GM12891 (cell line): Measurements from ENCODE around the gene GPC6.

Source experiments
- DNase-seq: peaks from one replicate; pipeline ENCODE4 v3.0.0; 2011; ENCODE audit warnings: low spot score; ENCODE audit not compliant: insufficient read length
- FAIRE-seq: peaks from 2 replicates; lab custom pipeline; 2011; peaks lifted over from hg19 to GRCh38; lab: Jason Lieb, UNC
- PAX5 ChIP-seq: IDR thresholded peaks from 2 replicates; pipeline ENCODE4 v1.6.1; 2011; ENCODE audit warnings: low read length, moderate library complexity, mild to moderate bottlenecking; ENCODE audit not compliant: insufficient read depth, severe bottlenecking
- POLR2A ChIP-seq: IDR thresholded peaks from 2 replicates; pipeline ENCODE4 v1.6.1; 2011; ENCODE audit warnings: low read depth, low read length, control low read depth
- POLR2AphosphoS5 ChIP-seq: IDR thresholded peaks from 2 replicates; pipeline ENCODE4 v1.6.1; 2011; ENCODE audit warnings: low read depth, low read length, control low read depth
- POU2F2 ChIP-seq: IDR thresholded peaks from 2 replicates; pipeline ENCODE4 v1.6.1; 2011; ENCODE audit warnings: low read depth, mild to moderate bottlenecking, control low read depth, low read length, moderate library complexity
- SPI1 ChIP-seq: IDR thresholded peaks from 2 replicates; pipeline ENCODE4 v1.6.1; 2011; ENCODE audit warnings: low read depth, low read length, control low read depth
- TAF1 ChIP-seq: IDR thresholded peaks from 2 replicates; pipeline ENCODE4 v1.6.1; 2011; ENCODE audit warnings: low read depth, low read length, control low read depth

The GPC6 gene

GRCh38 chr13:93628136-93628797, 401.7 kb downstream of the GPC6 start:
- no peak for DNase-seq
- TF ChIP-seq POU2F2, result no peak
- TF ChIP-seq POLR2A, result no peak
- no peak for TF ChIP-seq SPI1
- no peak for TF ChIP-seq POLR2AphosphoS5
- no peak for TF ChIP-seq PAX5
- TF ChIP-seq TAF1, result no peak
- FAIRE-seq, result no peak

GRCh38 chr13:93635616-93636032, 409.0 kb downstream of the GPC6 start:
- DNase-seq (no peak), FAIRE-seq (no peak)
- TF ChIP-seq POLR2AphosphoS5 (no peak), TAF1 (no peak), POLR2A (no peak), PAX5 (no peak), SPI1 (no peak), POU2F2 (no peak)

- FAIRE-seq, result no peak
- DNase-seq, result no peak
- TF ChIP-seq TAF1, result no peak
- no peak for TF ChIP-seq PAX5
- TF ChIP-seq POLR2AphosphoS5, result no peak
- TF ChIP-seq SPI1, result no peak
- no peak for TF ChIP-seq POU2F2
- TF ChIP-seq POLR2A, result no peak
Measured at GRCh38 chr13:93637852-93638251, 411.2 kb downstream of the GPC6 start.

GRCh38 chr13:93640452-93640851, 413.8 kb downstream of the GPC6 start:
- FAIRE-seq, result no peak
- no peak for TF ChIP-seq POLR2A
- no peak for TF ChIP-seq SPI1
- TF ChIP-seq PAX5, result no peak
- no peak for TF ChIP-seq POU2F2
- TF ChIP-seq TAF1, result no peak
- TF ChIP-seq POLR2AphosphoS5, result no peak
- DNase-seq, result no peak

- DNase-seq (no peak), FAIRE-seq (no peak)
- TF ChIP-seq TAF1 (no peak), POLR2AphosphoS5 (no peak), PAX5 (no peak), POU2F2 (no peak)
Measured at GRCh38 chr13:93646245-93646644, 419.6 kb downstream of the GPC6 start.

GRCh38 chr13:93649496-93649895, 422.9 kb downstream of the GPC6 start:
- TF ChIP-seq POLR2AphosphoS5, result no peak
- no peak for TF ChIP-seq PAX5
- TF ChIP-seq TAF1, result no peak
- TF ChIP-seq POLR2A, result no peak
- no peak for TF ChIP-seq SPI1
- no peak for TF ChIP-seq POU2F2
- no peak for FAIRE-seq
- no peak for DNase-seq

- no peak for DNase-seq
- TF ChIP-seq PAX5 (no peak), POLR2A (no peak), POU2F2 (no peak), TAF1 (no peak), POLR2AphosphoS5 (no peak), SPI1 (no peak)
- no peak for FAIRE-seq
Measured at GRCh38 chr13:93653776-93654175, 427.2 kb downstream of the GPC6 start.

GRCh38 chr13:93655154-93655553, 428.5 kb downstream of the GPC6 start:
- TF ChIP-seq POLR2AphosphoS5, result no peak
- TF ChIP-seq POLR2A, result no peak
- no peak for TF ChIP-seq SPI1
- TF ChIP-seq POU2F2, result no peak
- no peak for TF ChIP-seq PAX5
- no peak for TF ChIP-seq TAF1
- DNase-seq (no peak), FAIRE-seq (no peak)

- FAIRE-seq (no peak), DNase-seq (no peak)
- TF ChIP-seq POLR2A, result no peak
- TF ChIP-seq POU2F2, result no peak
- no peak for TF ChIP-seq POLR2AphosphoS5
- TF ChIP-seq TAF1, result no peak
- no peak for TF ChIP-seq SPI1
- TF ChIP-seq PAX5, result no peak
Measured at GRCh38 chr13:93660391-93661063, 433.9 kb downstream of the GPC6 start.

GRCh38 chr13:93670866-93671265, 444.3 kb downstream of the GPC6 start:
- TF ChIP-seq SPI1 (no peak), POU2F2 (no peak), POLR2AphosphoS5 (no peak), PAX5 (no peak), POLR2A (no peak), TAF1 (no peak)
- FAIRE-seq (no peak), DNase-seq (no peak)
